K562 (cell line): Measurements from ENCODE around the gene PIGN. TPM values are rescaled to one million over a fixed set of nuclear protein-coding genes. Genes with fewer than 3 reads are reported as not detected.
A peak's percentile ranks its signal among the peaks of the same experiment; 100 is the strongest.

Source experiments
- CBX2 ChIP-seq: fragments of 200-600 bp; sonication (generic); IDR thresholded peaks from one replicate; pipeline ENCODE4 v1.6.1; 2012; ENCODE audit warnings: mild to moderate bottlenecking, low read length, inconsistent platforms; ENCODE audit not compliant: insufficient read depth, poor library complexity, severe bottlenecking
- CHCHD3 ChIP-seq: fragments of 250-450 bp; sonication (Bioruptor Pico); IDR thresholded peaks from 2 replicates; pipeline ENCODE4 v2.1.2; 2022; ENCODE audit warnings: mild to moderate bottlenecking
- GTF2A2 ChIP-seq: IDR thresholded peaks from 2 replicates; pipeline ENCODE4 v1.6.1; 2016; ENCODE audit warnings: mild to moderate bottlenecking, missing genetic modification characterization, missing compliant biosample characterization
- SMC3 ChIP-seq: conservative IDR thresholded peaks from 2 replicates; pipeline ENCODE4 v1.6.1; 2011; ENCODE audit warnings: low read depth, low read length, improper control_type of control experiment; ENCODE audit not compliant: insufficient read depth
- SNIP1 ChIP-seq: fragments of 450-650 bp; IDR thresholded peaks from 2 replicates; pipeline ENCODE4 v1.7.1; 2017; ENCODE audit warnings: low read depth, mild to moderate bottlenecking
- YBX1 ChIP-seq: fragments of 450-650 bp; IDR thresholded peaks from 2 replicates; pipeline ENCODE4 v1.7.1; 2016; ENCODE audit warnings: mild to moderate bottlenecking
- ZBTB5 ChIP-seq: fragments of 450-650 bp; IDR thresholded peaks from 2 replicates; pipeline ENCODE4 v1.6.1; 2017; ENCODE audit warnings: antibody characterized with exemption
- ZNF197 ChIP-seq: fragments of 200-800 bp; sonication (Bioruptor generic); IDR thresholded peaks from 2 replicates; pipeline ENCODE4 v1.6.1; 2016; ENCODE audit warnings: low read depth, missing genetic modification characterization, missing compliant biosample characterization
- ZNF76 ChIP-seq: fragments of 250-450 bp; sonication (Bioruptor Pico); IDR thresholded peaks from 2 replicates; pipeline ENCODE4 v1.4.0; 2020; ENCODE audit warnings: mild to moderate bottlenecking, moderate library complexity, borderline replicate concordance
- polyA plus RNA-seq, 8 experiments: library from polyadenylated mRNA; depleted of rRNA in 4 of 8; stranded (reverse) in 5 of 8; unstranded in 3 of 8; fragments of >200 nt; fragmentation: Nextera tagmentation in 2 of 8; fragmentation: Illumina TruSeq in 1 of 8; extraction: Ambion mirVana in 2 of 8; extraction: Trizol in 1 of 8; gene quantifications; 2 replicates each; pipeline versions ENCODE4 v1.2.1 to v1.2.3, GENCODE V29; 2011 to 2014; ENCODE audit warnings: inconsistent platforms in 1 of 8, missing spikeins in 1 of 8
- total RNA-seq, 7 experiments: library from RNA; depleted of rRNA in 6 of 7; stranded (reverse); fragments of >200 nt in 6 of 7; fragmentation: Illumina TruSeq in 2 of 7; extraction: Trizol in 2 of 7; gene quantifications; 2 replicates each; pipeline versions ENCODE4 v1.2.1 to v1.2.3, GENCODE V29; 2011 to 2021; ENCODE audit warnings: low replicate concordance in 1 of 7
- TF ChIP-seq, protein P1 (sequence below), 2 experiments: fragments of 450-650 bp; formaldehyde crosslinking in 1 of 2; IDR thresholded peaks; 2 replicates each; pipeline versions ENCODE4 v1.4.0 to v1.6.1; 2014 to 2020; ENCODE audit warnings: mild to moderate bottlenecking in 2 of 2, borderline replicate concordance in 1 of 2, low read depth in 1 of 2

PIGN gene
- total and polyA plus RNA-seq, 9 of the 15 experiments (the other 6 are each of a cell fraction or from before 2014, with no cell fraction given), result 9.9 to 25.6 (median 17.3) TPM

GRCh38 chr18:62131301-62131909, 55.5 kb downstream of the PIGN start (continued):
- no peak for TF ChIP-seq CBX2
- TF ChIP-seq SNIP1, result no peak
- no peak for TF ChIP-seq YBX1
- TF ChIP-seq, protein P1, sequence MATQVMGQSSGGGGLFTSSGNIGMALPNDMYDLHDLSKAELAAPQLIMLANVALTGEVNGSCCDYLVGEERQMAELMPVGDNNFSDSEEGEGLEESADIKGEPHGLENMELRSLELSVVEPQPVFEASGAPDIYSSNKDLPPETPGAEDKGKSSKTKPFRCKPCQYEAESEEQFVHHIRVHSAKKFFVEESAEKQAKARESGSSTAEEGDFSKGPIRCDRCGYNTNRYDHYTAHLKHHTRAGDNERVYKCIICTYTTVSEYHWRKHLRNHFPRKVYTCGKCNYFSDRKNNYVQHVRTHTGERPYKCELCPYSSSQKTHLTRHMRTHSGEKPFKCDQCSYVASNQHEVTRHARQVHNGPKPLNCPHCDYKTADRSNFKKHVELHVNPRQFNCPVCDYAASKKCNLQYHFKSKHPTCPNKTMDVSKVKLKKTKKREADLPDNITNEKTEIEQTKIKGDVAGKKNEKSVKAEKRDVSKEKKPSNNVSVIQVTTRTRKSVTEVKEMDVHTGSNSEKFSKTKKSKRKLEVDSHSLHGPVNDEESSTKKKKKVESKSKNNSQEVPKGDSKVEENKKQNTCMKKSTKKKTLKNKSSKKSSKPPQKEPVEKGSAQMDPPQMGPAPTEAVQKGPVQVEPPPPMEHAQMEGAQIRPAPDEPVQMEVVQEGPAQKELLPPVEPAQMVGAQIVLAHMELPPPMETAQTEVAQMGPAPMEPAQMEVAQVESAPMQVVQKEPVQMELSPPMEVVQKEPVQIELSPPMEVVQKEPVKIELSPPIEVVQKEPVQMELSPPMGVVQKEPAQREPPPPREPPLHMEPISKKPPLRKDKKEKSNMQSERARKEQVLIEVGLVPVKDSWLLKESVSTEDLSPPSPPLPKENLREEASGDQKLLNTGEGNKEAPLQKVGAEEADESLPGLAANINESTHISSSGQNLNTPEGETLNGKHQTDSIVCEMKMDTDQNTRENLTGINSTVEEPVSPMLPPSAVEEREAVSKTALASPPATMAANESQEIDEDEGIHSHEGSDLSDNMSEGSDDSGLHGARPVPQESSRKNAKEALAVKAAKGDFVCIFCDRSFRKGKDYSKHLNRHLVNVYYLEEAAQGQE (IDR thresholded peaks at IDR 0.05; ENCODE audit: borderline replicate concordance), result peak; percentile 39; the same call in 1 of the 2 replicates
- TF ChIP-seq, protein P1 (CRISPR knock-in tag; IDR thresholded peaks at IDR 0.05; ENCODE audit: low read depth), result no peak
- no peak for TF ChIP-seq ZNF197 (CRISPR knock-in tag)
- TF ChIP-seq ZBTB5, result no peak
- no peak for TF ChIP-seq ZNF76
- TF ChIP-seq SMC3, result peak; percentile 46; the same call in 1 of the 2 replicates
- no peak for TF ChIP-seq CHCHD3 (CRISPR knock-in tag)
- no peak for TF ChIP-seq GTF2A2 (tag)
